Naive thymus-derived CD8-positive, alpha-beta T cell (primary cell): ENCODE measurements around the gene STEAP4. TPM values are rescaled to one million over a fixed set of nuclear protein-coding genes. Genes with fewer than 3 reads are reported as not detected.

Experiments
- ATAC-seq, 2 donors: fragments of 150-1000 bp; cut with Tn5 transposase in 1 of 2; sonication (Bioruptor Pico), chemical (Tn5 transposase) in 1 of 2; 1 replicate in 1 of 2; 2 replicates in 1 of 2; pipeline ENCODE4 v1.10.0; 2021; ENCODE audit warnings: mild to moderate bottlenecking in 2 of 2, moderate library complexity in 2 of 2
- POLR2A ChIA-PET: fragments of 350-600 bp; sonication (Branson Sonifier 250); formaldehyde crosslinking; loops from one replicate; lab custom pipeline; 2021; ENCODE audit warnings: antibody characterized with exemption; lab: Charles Lee
- DNase-seq, 10 donors: peaks; one replicate each; pipeline versions ENCODE4 v3.0.0 to v3.0.0-alpha.2; 2020 to 2022
- H3K27ac Mint-ChIP-seq, 10 donors: one replicate each; pipeline ENCODE4 v1.8.0; 2020 to 2022; ENCODE audit warnings: mild to moderate bottlenecking in 10 of 10, mixed read lengths in 10 of 10, moderate library complexity in 4 of 10, inconsistent platforms in 1 of 10
- H3K27me3 Mint-ChIP-seq, 5 donors: one replicate each; pipeline ENCODE4 v1.8.0; 2021 to 2022; ENCODE audit warnings: mixed read lengths in 5 of 5
- H3K36me3 Mint-ChIP-seq, 3 donors: one replicate each; pipeline ENCODE4 v1.8.0; 2020 to 2022; ENCODE audit warnings: mixed read lengths in 3 of 3, mild to moderate bottlenecking in 2 of 3, inconsistent platforms in 1 of 3
- H3K4me1 Mint-ChIP-seq, 4 donors: one replicate each; pipeline ENCODE4 v1.8.0; 2021 to 2022; ENCODE audit warnings: mixed read lengths in 4 of 4
- H3K4me3 Mint-ChIP-seq, 10 donors: one replicate each; pipeline ENCODE4 v1.8.0; 2020 to 2022; ENCODE audit warnings: mild to moderate bottlenecking in 10 of 10, mixed read lengths in 10 of 10, moderate library complexity in 6 of 10, inconsistent platforms in 1 of 10
- H3K9me3 Mint-ChIP-seq, 9 donors: one replicate each; pipeline ENCODE4 v1.8.0; 2020 to 2022; ENCODE audit warnings: mixed read lengths in 9 of 9, mild to moderate bottlenecking in 3 of 9, inconsistent platforms in 1 of 9, moderate library complexity in 1 of 9
- polyA plus RNA-seq, 3 donors: library from polyadenylated mRNA; unstranded; fragments of 300-500 nt; fragmentation: Illumina TruSeq; gene quantifications; one replicate each; pipeline ENCODE4 v1.2.3, GENCODE V29; 2021
- total RNA-seq, 8 experiments: library from RNA in 2 of 8; stranded (reverse) in 2 of 8; gene quantifications; one replicate each; pipeline ENCODE4 v1.2.3 and lab custom pipeline; 2021 to 2026

STEAP4 gene
- total and polyA plus RNA-seq, 5 experiments from 2014 or later = not detected

DNA sequence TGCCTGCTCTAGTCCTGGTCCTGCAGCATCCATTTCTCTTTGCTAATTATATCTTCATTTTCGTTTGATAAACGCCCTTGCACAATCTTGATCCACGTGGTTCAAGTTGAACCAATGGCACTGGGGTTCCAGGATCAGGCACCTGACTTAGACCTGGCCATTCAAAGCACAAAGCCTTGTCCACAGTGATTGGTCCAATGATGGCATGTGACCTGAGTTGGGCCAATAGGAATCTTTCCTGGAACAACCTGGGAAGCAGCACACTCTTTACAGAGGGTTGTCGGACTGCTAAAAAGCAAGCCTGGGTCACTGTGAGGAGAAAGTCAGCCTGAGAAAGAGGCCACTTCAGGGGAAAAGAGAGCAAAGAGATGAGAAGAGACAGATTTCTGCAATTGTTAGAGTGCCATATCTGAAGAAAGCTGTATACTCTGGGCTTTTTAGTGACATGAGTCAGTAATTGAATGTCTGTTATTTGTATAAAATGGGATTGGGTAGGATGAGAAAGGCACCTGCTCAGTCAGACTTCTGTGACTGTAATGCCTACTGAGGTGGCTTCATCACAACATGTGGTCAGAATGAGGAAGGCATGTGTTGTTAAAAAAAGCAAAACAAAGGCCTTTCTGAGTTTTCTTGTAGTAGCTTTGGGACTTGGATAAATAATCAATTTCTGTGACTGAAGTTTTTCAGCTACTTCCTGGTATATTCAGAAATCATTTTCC is 4.4 kb upstream of the STEAP4 start:
- Mint-ChIP-seq H3K4me1 (peaks cover 4 to 7% (median 6%) of the 10 kb centered on the region in 4 donors), H3K27ac (no peak overlapping the region), H3K4me3 (no peak overlapping the region), H3K36me3 (no peaks in the 10 kb centered on the region), H3K27me3 (peaks cover 17 to 52% (median 21%) of the 10 kb centered on the region in 5 donors), H3K9me3 (peaks cover 0 to 3% (median 0%) of the 10 kb centered on the region in 9 donors)
- DNase-seq (no peak), ATAC-seq (no peak)
- POLR2A ChIA-PET = no interaction called here

DNA sequence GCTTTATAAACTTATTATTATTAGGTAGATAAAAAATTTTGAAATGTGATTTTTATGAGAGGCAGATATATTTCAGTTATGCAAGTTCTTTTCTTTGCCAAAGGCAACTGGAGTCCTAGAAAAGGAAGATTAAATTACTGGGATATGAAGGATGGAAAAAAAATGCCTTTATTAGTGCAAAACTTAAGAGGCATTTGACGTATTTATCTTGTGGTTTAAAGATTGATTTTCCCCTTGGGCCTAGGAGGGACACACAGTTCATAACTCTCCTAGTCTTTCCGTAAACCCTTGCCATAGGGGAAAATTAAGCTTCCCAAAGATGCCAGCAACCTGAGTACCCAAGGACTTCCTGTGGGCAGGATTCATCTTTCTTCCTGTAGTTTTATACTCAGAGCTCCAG is 3.1 kb upstream of the STEAP4 start:
- Mint-ChIP-seq H3K27me3 (peaks cover 14 to 52% (median 23%) of the 10 kb centered on the region in 5 donors), H3K27ac (no peak overlapping the region), H3K4me3 (no peak overlapping the region), H3K36me3 (no peaks in the 10 kb centered on the region), H3K9me3 (peaks cover 0 to 3% (median 0%) of the 10 kb centered on the region in 9 donors), H3K4me1 (peaks cover 6 to 7% (median 6%) of the 10 kb centered on the region in 4 donors)
- POLR2A ChIA-PET = no interaction called here
- no peak for ATAC-seq
- DNase-seq = no peak

DNA sequence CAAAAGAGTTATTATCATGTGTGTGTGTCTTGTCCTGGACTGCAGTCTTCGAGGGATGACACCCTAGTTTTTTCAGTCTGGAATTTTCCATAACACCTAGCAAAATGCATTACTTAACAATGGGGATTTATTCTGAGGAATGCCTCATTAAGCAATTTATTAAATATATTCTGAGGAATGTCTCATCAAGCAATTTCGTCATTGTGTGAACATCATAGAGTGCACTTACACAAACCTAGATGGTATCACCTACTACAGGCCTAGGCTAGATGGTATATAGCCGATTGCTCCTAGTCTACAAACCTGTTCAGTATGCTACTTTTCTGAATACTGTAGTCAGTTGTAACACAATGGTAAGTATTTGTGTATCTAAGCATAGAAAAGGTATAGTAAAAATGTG is 1.1 kb upstream of the STEAP4 start:
- ATAC-seq (no peak), DNase-seq (no peak)
- H3K36me3 Mint-ChIP-seq = no peaks in the 10 kb centered on the region
- no peaks in the 10 kb centered on the region for H3K9me3 Mint-ChIP-seq
- H3K4me1 Mint-ChIP-seq = peaks cover 6 to 7% (median 6%) of the 10 kb centered on the region in 4 donors
- no peak overlapping the region for H3K27ac Mint-ChIP-seq
- POLR2A ChIA-PET = no interaction called here
- H3K4me3 Mint-ChIP-seq = no peak overlapping the region
- peaks cover 16 to 37% (median 23%) of the 10 kb centered on the region in 5 donors for H3K27me3 Mint-ChIP-seq

DNA sequence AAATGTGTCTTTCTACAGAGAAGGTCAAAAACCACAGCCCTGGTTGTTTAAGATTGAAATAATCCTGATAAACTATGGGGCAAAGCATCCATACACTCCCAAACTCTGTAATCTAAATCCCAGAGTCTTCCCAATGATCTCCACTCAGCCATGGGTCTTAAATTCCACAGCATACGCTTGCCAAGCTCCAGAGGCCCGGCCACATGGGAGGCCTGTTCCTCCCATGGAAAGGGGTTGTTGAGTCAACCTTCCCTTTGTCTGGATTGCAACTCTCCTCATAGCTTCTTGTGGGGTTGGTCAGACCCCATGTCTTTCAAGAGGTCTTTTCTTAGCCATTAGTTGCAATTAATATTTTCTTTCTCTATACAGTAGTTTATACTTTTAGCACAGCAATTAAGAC is 718 bp upstream of the STEAP4 start:
- no peak overlapping the region for H3K4me3 Mint-ChIP-seq
- ATAC-seq = no peak
- H3K36me3 Mint-ChIP-seq = no peaks in the 10 kb centered on the region
- peaks cover 6 to 7% (median 6%) of the 10 kb centered on the region in 4 donors for H3K4me1 Mint-ChIP-seq
- POLR2A ChIA-PET = no interaction called here
- H3K27ac Mint-ChIP-seq = no peak overlapping the region
- no peaks in the 10 kb centered on the region for H3K9me3 Mint-ChIP-seq
- peaks cover 16 to 37% (median 24%) of the 10 kb centered on the region in 5 donors for H3K27me3 Mint-ChIP-seq
- DNase-seq = no peak

DNA sequence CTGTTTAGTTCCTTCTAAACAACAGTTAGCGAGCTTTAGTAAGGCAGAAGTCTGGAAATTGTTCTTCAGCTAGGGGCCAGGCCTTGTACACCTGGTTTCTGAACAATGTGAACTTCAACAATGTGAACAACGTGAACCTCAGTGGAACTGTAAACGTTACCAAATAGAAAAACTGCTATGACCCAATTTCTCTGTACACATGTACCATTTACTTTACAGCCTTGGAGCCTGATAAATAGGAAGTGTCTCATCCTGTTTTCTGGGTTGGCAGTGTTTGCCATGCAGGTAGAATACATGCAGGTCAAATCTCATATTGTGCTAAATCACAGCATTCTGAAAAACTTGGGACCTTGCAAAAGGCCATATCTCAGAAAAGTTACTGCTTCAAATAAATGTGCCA is 1.6 kb downstream of the STEAP4 start:
- Mint-ChIP-seq H3K9me3 (no peaks in the 10 kb centered on the region), H3K4me1 (peaks cover 6 to 7% (median 6%) of the 10 kb centered on the region in 4 donors), H3K4me3 (no peak overlapping the region), H3K36me3 (no peaks in the 10 kb centered on the region), H3K27me3 (peaks cover 26 to 47% (median 31%) of the 10 kb centered on the region in 5 donors), H3K27ac (peak overlapping the region in 1 of 10 donors; percentile 13)
- POLR2A ChIA-PET = no interaction called here
- ATAC-seq = no peak
- no peak for DNase-seq

DNA sequence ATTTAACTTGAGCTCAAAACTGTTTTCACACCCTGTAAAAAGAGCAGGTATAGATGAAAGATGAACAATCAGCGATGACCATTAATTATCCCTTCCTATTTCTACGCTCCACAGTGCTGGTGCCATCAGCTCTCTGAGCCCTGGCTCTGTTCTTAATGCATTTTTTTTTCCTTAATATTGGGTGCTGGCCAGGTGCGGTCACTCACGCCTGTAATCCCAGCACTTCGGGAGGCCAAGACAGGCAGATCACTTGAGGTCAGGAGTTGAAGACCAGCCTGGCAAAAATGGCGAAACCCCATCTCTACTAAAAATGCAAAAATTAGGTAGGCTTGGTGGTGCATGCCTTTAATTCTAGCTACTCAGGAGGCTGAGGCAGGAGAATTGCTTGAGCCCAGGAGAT is 4.2 kb downstream of the STEAP4 start:
- no peak overlapping the region for H3K27ac Mint-ChIP-seq
- H3K36me3 Mint-ChIP-seq = no peaks in the 10 kb centered on the region
- POLR2A ChIA-PET = no interaction called here
- no peak for DNase-seq
- ATAC-seq = no peak
- no peak overlapping the region for H3K4me3 Mint-ChIP-seq
- peaks cover 26 to 42% (median 28%) of the 10 kb centered on the region in 5 donors for H3K27me3 Mint-ChIP-seq
- H3K4me1 Mint-ChIP-seq = peaks cover 6 to 7% (median 6%) of the 10 kb centered on the region in 4 donors
- H3K9me3 Mint-ChIP-seq = no peaks in the 10 kb centered on the region

DNA sequence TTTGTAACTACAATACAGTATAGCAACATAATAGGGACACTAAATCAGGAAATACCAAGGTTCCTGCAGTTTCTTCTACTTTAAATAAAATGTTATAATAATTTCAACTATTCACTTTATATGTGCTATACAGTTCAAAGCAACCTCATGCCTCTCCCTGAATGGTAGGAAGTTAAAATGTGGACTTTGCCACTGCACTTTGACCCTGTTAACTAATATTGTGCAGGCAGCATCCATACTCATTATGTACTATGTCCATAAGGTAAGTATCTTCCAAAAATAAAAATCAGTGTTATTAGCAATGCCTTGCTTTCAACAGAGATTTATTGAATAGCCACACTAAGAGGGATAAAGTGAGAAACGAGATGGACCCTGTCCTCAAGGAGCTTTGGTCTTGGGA is 4.8 kb downstream of the STEAP4 start:
- no peak overlapping the region for H3K4me3 Mint-ChIP-seq
- POLR2A ChIA-PET = no interaction called here
- DNase-seq (no peak), ATAC-seq (no peak)
- no peaks in the 10 kb centered on the region for H3K9me3 Mint-ChIP-seq
- H3K4me1 Mint-ChIP-seq = peaks cover 5 to 7% (median 6%) of the 10 kb centered on the region in 4 donors
- peaks cover 20 to 36% (median 26%) of the 10 kb centered on the region in 5 donors for H3K27me3 Mint-ChIP-seq
- H3K36me3 Mint-ChIP-seq = no peaks in the 10 kb centered on the region
- no peak overlapping the region for H3K27ac Mint-ChIP-seq

DNA sequence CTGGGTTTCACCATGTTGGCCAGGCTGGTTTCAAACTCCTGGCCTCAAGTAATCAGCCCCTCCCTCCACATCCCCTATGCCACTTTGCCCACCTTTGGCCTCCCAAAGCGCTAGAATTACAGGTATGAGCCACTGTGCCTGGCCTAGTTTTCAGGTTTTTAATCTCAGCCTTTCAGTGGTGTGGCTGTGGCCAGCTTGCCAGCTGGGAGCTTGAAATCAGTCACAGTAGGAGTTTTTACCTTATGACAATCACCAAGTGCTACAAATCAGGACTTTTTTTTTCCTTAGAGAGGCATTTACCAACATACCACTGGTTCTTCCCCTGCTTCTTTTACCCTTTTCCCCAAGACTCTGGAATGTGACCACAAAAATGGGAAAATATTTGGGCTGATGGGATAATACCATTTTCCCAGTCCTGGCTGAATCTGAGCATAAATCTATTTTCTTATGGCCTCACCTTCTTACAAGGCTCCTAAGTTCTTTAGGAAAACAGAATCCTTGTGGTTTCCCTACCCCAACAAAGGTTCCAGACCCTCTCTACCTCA is 6.2 kb downstream of the STEAP4 start:
- no peak overlapping the region for H3K27ac Mint-ChIP-seq
- H3K36me3 Mint-ChIP-seq = no peaks in the 10 kb centered on the region
- H3K27me3 Mint-ChIP-seq = peaks cover 11 to 22% (median 19%) of the 10 kb centered on the region in 5 donors
- POLR2A ChIA-PET = no interaction called here
- H3K4me3 Mint-ChIP-seq = no peak overlapping the region
- DNase-seq (no peak), ATAC-seq (no peak)
- no peaks in the 10 kb centered on the region for H3K4me1 Mint-ChIP-seq
- H3K9me3 Mint-ChIP-seq = no peaks in the 10 kb centered on the region

DNA sequence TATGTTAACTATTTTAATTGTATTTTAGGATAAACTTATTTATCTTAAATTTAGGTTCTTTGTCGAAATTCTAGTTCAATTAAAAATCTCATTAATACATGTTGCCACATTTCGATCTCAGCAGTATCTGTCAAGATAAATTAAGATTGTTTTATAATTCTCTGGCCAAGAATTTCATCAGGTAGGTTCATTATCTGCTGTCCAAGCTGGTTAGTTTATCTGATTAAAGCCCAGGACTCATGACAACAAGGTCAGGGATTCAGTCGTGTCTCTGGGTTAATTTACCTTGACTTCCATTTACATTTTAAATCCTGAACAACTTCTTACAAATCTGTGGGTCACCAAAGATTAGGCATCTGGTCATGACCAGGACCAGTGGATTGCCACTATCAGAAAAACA is 7.6 kb downstream of the STEAP4 start:
- H3K9me3 Mint-ChIP-seq = no peaks in the 10 kb centered on the region
- H3K27me3 Mint-ChIP-seq = peaks cover 11 to 20% (median 16%) of the 10 kb centered on the region in 5 donors
- POLR2A ChIA-PET = no interaction called here
- ATAC-seq = no peak
- no peaks in the 10 kb centered on the region for H3K36me3 Mint-ChIP-seq
- H3K4me1 Mint-ChIP-seq = no peaks in the 10 kb centered on the region
- H3K4me3 Mint-ChIP-seq = no peak overlapping the region
- no peak overlapping the region for H3K27ac Mint-ChIP-seq
- DNase-seq = no peak

DNA sequence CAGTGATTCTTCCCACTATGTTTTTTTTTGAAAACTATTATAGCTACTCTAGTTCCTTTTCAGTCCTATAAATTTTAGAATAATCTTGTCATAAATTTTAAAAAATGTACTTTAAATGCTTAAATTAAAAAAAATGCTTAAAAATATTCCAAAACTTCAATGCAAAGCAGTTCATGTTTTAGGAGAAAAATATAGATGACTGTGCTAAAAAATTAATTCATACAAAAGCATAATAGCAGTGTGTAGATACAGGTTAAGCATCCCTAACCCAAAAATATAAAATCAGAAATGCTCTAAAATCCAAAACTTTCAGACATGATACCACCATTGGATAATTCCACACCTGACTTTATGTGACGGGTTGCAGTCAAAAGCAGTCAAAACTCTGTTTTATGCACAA is 12.8 kb downstream of the STEAP4 start:
- H3K27ac Mint-ChIP-seq = no peak overlapping the region
- ATAC-seq = no peak
- H3K4me1 Mint-ChIP-seq = peaks cover 0 to 1% (median 0%) of the 10 kb centered on the region in 4 donors
- H3K27me3 Mint-ChIP-seq = peaks cover 0 to 9% (median 0%) of the 10 kb centered on the region in 5 donors
- H3K9me3 Mint-ChIP-seq = no peaks in the 10 kb centered on the region
- no peak for DNase-seq
- POLR2A ChIA-PET = no interaction called here
- no peaks in the 10 kb centered on the region for H3K36me3 Mint-ChIP-seq
- H3K4me3 Mint-ChIP-seq = no peak overlapping the region

DNA sequence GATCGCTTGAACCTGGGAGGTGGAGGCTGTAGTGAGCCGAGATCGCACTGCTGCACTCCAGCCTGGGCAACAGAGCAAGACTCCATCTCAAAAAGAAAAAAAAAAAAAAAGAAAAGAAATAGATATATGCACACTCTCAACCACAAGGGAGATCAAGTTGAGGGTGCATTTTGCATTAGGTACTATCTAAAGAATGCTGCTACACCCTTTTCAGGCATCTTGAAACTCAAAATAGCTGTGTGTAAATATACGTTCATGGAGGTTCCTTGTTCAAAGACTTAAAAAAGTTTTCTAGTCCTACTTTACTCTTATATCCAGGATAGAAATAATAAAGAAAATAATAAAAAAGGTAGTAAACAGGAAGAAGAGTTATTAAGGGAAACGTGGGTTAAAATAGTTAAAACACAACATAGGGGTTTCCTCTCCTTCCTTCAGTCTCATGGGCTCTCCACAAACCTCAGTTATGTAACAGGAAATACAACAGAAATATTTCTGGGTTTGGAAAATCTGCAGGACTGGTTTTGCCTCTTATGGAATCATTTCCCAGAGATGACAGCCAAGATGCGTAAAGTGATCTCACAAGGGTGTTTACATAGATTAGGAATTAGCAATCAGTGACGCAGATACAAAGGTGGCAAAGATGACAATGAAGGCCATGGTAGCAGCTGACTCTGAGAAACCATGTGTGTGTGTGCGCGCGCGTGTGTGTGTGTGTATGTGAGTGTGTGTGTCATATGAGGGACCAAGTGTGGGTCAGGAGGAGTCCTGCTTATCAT is 15.1 kb downstream of the STEAP4 start:
- Mint-ChIP-seq H3K27me3 (peaks cover 1 to 9% (median 3%) of the 10 kb centered on the region in 5 donors), H3K4me1 (peaks cover 0 to 1% (median 0%) of the 10 kb centered on the region in 4 donors)

DNA sequence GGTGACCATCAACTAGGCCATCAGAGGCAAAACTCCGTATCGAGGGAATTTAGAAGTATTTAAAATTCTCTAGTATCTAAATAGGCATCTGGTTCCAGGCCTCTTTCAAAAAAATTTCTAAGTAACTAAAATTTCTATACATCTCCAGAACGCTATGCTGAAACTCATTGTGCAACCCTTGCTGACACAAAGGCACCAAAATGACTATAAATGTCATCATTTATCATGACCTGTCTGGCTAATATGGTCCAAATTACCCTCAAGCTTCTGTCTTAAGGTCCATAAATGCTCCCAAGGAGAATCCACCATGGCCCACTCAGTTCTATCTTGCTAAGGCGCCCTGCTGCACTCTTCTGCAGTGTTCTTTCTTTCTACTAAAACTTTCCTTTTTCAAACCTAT is 16.2 kb downstream of the STEAP4 start:
- POLR2A ChIA-PET = no interaction called here
- Mint-ChIP-seq H3K4me1 (peaks cover 0 to 1% (median 0%) of the 10 kb centered on the region in 4 donors), H3K27ac (no peak overlapping the region), H3K9me3 (peaks cover 0 to 8% (median 0%) of the 10 kb centered on the region in 9 donors), H3K27me3 (peaks cover 1 to 9% (median 3%) of the 10 kb centered on the region in 5 donors), H3K36me3 (no peaks in the 10 kb centered on the region), H3K4me3 (no peak overlapping the region)
- no peak for ATAC-seq
- no peak for DNase-seq

More for the DNA sequence above, 15.1 kb downstream of the STEAP4 start:
- DNase-seq (no peak), ATAC-seq (no peak)
- Mint-ChIP-seq H3K36me3 (no peaks in the 10 kb centered on the region), H3K27ac (peak overlapping the region in 1 of 10 donors; percentile 11), H3K9me3 (peaks cover 0 to 7% (median 0%) of the 10 kb centered on the region in 9 donors), H3K4me3 (no peak overlapping the region)
- POLR2A ChIA-PET = no interaction called here

DNA sequence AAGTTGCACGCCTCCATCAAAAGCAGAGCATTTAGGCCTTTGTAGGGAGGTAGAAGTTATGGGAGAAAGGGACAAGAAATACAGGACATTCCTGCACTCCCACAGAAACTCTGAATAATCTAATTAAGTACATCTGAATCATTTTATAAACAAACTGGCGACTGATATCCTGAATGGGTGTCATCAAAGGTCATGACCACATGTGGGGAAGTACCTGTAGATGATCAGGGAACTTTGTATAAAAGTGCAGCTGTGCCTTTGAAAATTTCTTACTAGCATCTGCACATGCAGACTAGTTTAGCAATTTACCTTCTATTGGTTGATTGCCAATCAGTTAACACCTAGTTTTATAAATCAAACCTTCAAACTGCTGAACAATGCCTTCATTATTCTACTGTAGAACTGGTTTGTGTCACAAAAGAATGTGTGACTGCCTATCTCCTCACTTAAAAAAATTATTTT is 17.1 kb downstream of the STEAP4 start:
- Mint-ChIP-seq H3K4me1 (peaks cover 0 to 1% (median 0%) of the 10 kb centered on the region in 4 donors), H3K9me3 (peaks cover 0 to 8% (median 0%) of the 10 kb centered on the region in 9 donors), H3K27me3 (peaks cover 1 to 9% (median 3%) of the 10 kb centered on the region in 5 donors), H3K4me3 (no peak overlapping the region), H3K36me3 (no peaks in the 10 kb centered on the region), H3K27ac (no peak overlapping the region)
- POLR2A ChIA-PET = no interaction called here
- DNase-seq = no peak
- no peak for ATAC-seq
